ENCODE data around the gene DKC1. TPM values are rescaled to one million over a fixed set of nuclear protein-coding genes. Genes with fewer than 3 reads are reported as not detected.
"Not testable (repeated sequence)": the region's sequence is repeated elsewhere in the genome, so short reads cannot be mapped to it uniquely, and the experiment has no call there.

Gene DKC1
- total and polyA plus RNA-seq, 2 donors from 2014 or later = 21.7 to 35.7 TPM

- intact Hi-C loops (cut with DNase I) = no loop called here
Observed at GRCh38 chrX:154822029-154822428, 59.4 kb downstream of the DKC1 start.

GRCh38 chrX:154824638-154825037 lies 62.0 kb downstream of the DKC1 start:
- Histone ChIP-seq H3K9ac (ENCODE audit: low read length in 3 of 3) (no peak overlapping the region), H3K27ac (ENCODE audit: low read depth in 2 of 2, low read length in 2 of 2) (no peak overlapping the region), H3K4me1 (ENCODE audit: control insufficient read depth in 2 of 3, insufficient read depth in 2 of 3, low read depth in 1 of 3, low read length in 3 of 3) (no peaks in the 10 kb centered on the region), H3K36me3 (ENCODE audit: control insufficient read depth in 2 of 3, insufficient read depth in 3 of 3, low read length in 3 of 3) (no peaks in the 10 kb centered on the region), H3K27me3 (ENCODE audit: control insufficient read depth, insufficient read depth, low read length) (no peaks in the 10 kb centered on the region), H3K9me3 (ENCODE audit: control insufficient read depth in 2 of 3, insufficient read depth in 1 of 3, low read length in 3 of 3) (no peaks in the 10 kb centered on the region), H3K4me3 (ENCODE audit: low read length in 3 of 3) (no peak overlapping the region)
- FAIRE-seq (no peak), DNase-seq (no peak)
- no peak for TF ChIP-seq CTCF (IDR thresholded peaks at IDR 0.05; ENCODE audit: borderline replicate concordance, extremely low read depth, insufficient read depth)
- intact Hi-C loops (cut with DNase I) = no loop called here

More at GRCh38 chrX:154822029-154822428, 59.4 kb downstream of the DKC1 start:
- no peaks in the 10 kb centered on the region for H3K36me3 ChIP-seq (ENCODE audit: control insufficient read depth in 2 of 3, insufficient read depth in 3 of 3, low read length in 3 of 3)
- TF ChIP-seq CTCF (IDR thresholded peaks at IDR 0.05; ENCODE audit: borderline replicate concordance, extremely low read depth, insufficient read depth) = no peak
- H3K27me3 ChIP-seq (ENCODE audit: control insufficient read depth, insufficient read depth, low read length) = no peaks in the 10 kb centered on the region
- H3K4me1 ChIP-seq (ENCODE audit: control insufficient read depth in 2 of 3, insufficient read depth in 2 of 3, low read depth in 1 of 3, low read length in 3 of 3) = no peaks in the 10 kb centered on the region
- DNase-seq = no peak
- H3K9ac ChIP-seq (ENCODE audit: low read length in 3 of 3) = no peak overlapping the region
- no peak overlapping the region for H3K4me3 ChIP-seq (ENCODE audit: low read length in 3 of 3)
- no peak overlapping the region for H3K27ac ChIP-seq (ENCODE audit: low read depth in 2 of 2, low read length in 2 of 2)
- H3K9me3 ChIP-seq (ENCODE audit: control insufficient read depth in 2 of 3, insufficient read depth in 1 of 3, low read length in 3 of 3) = no peaks in the 10 kb centered on the region
- FAIRE-seq = no peak

DNA sequence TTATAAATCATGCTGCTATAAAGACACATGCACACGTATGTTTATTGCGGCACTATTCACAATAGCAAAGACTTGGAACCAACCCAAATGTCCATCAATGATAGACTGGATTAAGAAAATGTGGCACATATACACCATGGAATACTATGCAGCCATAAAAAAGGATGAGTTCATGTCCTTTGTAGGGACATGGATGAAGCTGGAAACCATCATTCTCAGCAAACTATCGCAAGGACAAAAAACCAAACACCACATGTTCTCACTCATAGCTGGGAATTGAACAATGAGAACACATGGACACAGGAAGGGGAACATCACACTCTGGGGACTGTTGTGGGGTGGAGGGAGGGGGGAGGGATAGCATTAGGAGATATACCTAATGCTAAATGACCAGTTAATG lies 62.9 kb downstream of the DKC1 start:
- H3K36me3 ChIP-seq (ENCODE audit: control insufficient read depth in 2 of 3, insufficient read depth in 3 of 3, low read length in 3 of 3); intact Hi-C loops (cut with DNase I): not testable (repeated sequence)

More for the DNA sequence above, 62.9 kb downstream of the DKC1 start:
- not testable (repeated sequence) for H3K27me3 ChIP-seq (ENCODE audit: control insufficient read depth, insufficient read depth, low read length); H3K9me3 ChIP-seq (ENCODE audit: control insufficient read depth in 2 of 3, insufficient read depth in 1 of 3, low read length in 3 of 3); H3K4me1 ChIP-seq (ENCODE audit: control insufficient read depth in 2 of 3, insufficient read depth in 2 of 3, low read depth in 1 of 3, low read length in 3 of 3); H3K27ac ChIP-seq (ENCODE audit: low read depth in 2 of 2, low read length in 2 of 2); DNase-seq; FAIRE-seq; H3K9ac ChIP-seq (ENCODE audit: low read length in 3 of 3); H3K4me3 ChIP-seq (ENCODE audit: low read length in 3 of 3)

Other genes with a start within 250 kb of the DKC1 start
- gene FAM3A, start 246.6 kb upstream of the DKC1 start, total RNA-seq = 39.5 TPM
- 73.4 TPM for gene FAM3A, start 246.6 kb upstream of the DKC1 start, polyA plus RNA-seq (ENCODE audit: insufficient read depth, low read depth, low replicate concordance)
- 54.1 TPM for gene G6PD, start 216.0 kb upstream of the DKC1 start, total RNA-seq
- 34.7 TPM for gene G6PD, start 216.0 kb upstream of the DKC1 start, polyA plus RNA-seq (ENCODE audit: insufficient read depth, low read depth, low replicate concordance)
- 31.3 TPM for gene IKBKG, start 215.2 kb upstream of the DKC1 start, total RNA-seq
- gene IKBKG, start 215.2 kb upstream of the DKC1 start, polyA plus RNA-seq (ENCODE audit: insufficient read depth, low read depth, low replicate concordance) = 23.3 TPM
- not detected for gene CTAG1A, start 177.7 kb upstream of the DKC1 start, total RNA-seq
- not detected for gene CTAG1A, start 177.7 kb upstream of the DKC1 start, polyA plus RNA-seq (ENCODE audit: insufficient read depth, low read depth, low replicate concordance)
- not detected for gene CTAG1B, start 143.6 kb upstream of the DKC1 start, total RNA-seq
- gene CTAG1B, start 143.6 kb upstream of the DKC1 start, polyA plus RNA-seq (ENCODE audit: insufficient read depth, low read depth, low replicate concordance) = not detected
- gene CTAG2, start 109.3 kb upstream of the DKC1 start, total RNA-seq = 0.28 TPM
- gene CTAG2, start 109.3 kb upstream of the DKC1 start, polyA plus RNA-seq (ENCODE audit: insufficient read depth, low read depth, low replicate concordance) = not detected
- 6.4 TPM for gene GAB3, start 11.8 kb upstream of the DKC1 start, total RNA-seq
- gene GAB3, start 11.8 kb upstream of the DKC1 start, polyA plus RNA-seq (ENCODE audit: insufficient read depth, low read depth, low replicate concordance) = 0.95 TPM
- 47.0 TPM for gene MPP1, start 42.6 kb downstream of the DKC1 start, total RNA-seq
- gene MPP1, start 42.6 kb downstream of the DKC1 start, polyA plus RNA-seq (ENCODE audit: insufficient read depth, low read depth, low replicate concordance) = 76.4 TPM
- not detected for gene SMIM9, start 71.8 kb downstream of the DKC1 start, total RNA-seq
- gene SMIM9, start 71.8 kb downstream of the DKC1 start, polyA plus RNA-seq (ENCODE audit: insufficient read depth, low read depth, low replicate concordance) = not detected
- 44.8 TPM for gene F8A1, start 123.5 kb downstream of the DKC1 start, total RNA-seq
- 51.9 TPM for gene F8A1, start 123.5 kb downstream of the DKC1 start, polyA plus RNA-seq (ENCODE audit: insufficient read depth, low read depth, low replicate concordance)

Data from kidney (tissue), 14 donors.